Measurements from ENCODE around the gene GRID1.

GRID1 gene

DNA sequence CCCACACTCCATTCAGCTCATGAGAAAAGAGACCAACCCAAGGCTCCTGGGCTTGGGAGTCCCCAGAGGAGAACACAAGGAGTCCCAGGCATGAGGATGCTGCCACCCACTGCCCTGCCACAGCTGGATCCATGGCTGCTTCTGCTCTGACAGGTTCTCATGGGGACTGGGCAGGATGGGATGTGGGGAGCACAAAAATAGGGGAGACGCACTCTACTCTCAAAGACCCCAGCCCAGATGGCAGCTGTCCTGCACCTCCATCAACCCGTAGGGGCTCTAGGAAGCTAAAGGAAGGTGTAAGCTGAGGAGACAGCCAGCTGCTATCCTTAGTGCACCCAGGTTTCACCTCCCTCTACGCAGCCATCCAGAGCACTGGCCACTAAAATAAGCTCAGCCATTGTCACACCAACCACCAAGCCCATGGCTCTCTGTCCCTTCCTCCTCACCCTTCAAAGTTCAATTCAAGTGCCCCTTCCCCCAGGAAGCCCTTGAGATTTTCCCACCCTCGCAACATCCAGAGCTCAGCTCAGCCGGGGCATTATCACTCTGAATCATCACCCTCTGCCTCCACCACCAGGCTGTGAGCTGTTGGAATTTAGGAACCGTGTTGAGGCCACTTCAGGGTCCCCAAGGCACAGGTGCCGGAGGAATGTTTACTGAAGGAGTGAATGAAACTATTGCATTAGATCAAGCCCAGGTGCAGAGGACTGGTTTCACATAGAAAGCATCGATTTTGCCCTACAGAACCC, 142.1 kb downstream of the GRID1 start:
- Histone ChIP-seq H3F3A (ENCODE audit: insufficient read depth, low read length) (no peaks in the 10 kb centered on the region), H3K27me3 (replicated peaks; ENCODE audit: insufficient read depth, low read length) (no peaks in the 10 kb centered on the region), H4K20me1 (ENCODE audit: insufficient read depth, low read length) (no peaks in the 10 kb centered on the region), H3K9me2 (replicated peaks; ENCODE audit: insufficient read depth, low read length) (no peaks in the 10 kb centered on the region), H3K36me3 (replicated peaks; ENCODE audit: insufficient read depth, low read length) (no peaks in the 10 kb centered on the region), H3K27ac (ENCODE audit: low read length) (no peak overlapping the region), H3K79me2 (ENCODE audit: low read length) (no peaks in the 10 kb centered on the region), H3K9me3 (replicated peaks; ENCODE audit: insufficient read depth, low read length) (no peaks in the 10 kb centered on the region), H3K4me2 (ENCODE audit: low read depth, low read length) (no peak overlapping the region), H2AFZ (ENCODE audit: low read length) (no peak overlapping the region), H3K4me3 (ENCODE audit: low read length) (no peak overlapping the region), H3K4me1 (ENCODE audit: low read length) (no peaks in the 10 kb centered on the region), H3K9ac (ENCODE audit: low read length) (no peak overlapping the region)
- TF ChIP-seq, protein P1, sequence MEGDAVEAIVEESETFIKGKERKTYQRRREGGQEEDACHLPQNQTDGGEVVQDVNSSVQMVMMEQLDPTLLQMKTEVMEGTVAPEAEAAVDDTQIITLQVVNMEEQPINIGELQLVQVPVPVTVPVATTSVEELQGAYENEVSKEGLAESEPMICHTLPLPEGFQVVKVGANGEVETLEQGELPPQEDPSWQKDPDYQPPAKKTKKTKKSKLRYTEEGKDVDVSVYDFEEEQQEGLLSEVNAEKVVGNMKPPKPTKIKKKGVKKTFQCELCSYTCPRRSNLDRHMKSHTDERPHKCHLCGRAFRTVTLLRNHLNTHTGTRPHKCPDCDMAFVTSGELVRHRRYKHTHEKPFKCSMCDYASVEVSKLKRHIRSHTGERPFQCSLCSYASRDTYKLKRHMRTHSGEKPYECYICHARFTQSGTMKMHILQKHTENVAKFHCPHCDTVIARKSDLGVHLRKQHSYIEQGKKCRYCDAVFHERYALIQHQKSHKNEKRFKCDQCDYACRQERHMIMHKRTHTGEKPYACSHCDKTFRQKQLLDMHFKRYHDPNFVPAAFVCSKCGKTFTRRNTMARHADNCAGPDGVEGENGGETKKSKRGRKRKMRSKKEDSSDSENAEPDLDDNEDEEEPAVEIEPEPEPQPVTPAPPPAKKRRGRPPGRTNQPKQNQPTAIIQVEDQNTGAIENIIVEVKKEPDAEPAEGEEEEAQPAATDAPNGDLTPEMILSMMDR (IDR thresholded peaks at IDR 0.05; ENCODE audit: low read length), result no peak
- TF ChIP-seq EZH2 (optimal IDR thresholded peaks at IDR 0.05; ENCODE audit: low read depth, low read length), result no peak
- no peak for TF ChIP-seq EZH2phosphoT487 (IDR thresholded peaks at IDR 0.05; ENCODE audit: low read length)
- DNase-seq, result no peak

DNA sequence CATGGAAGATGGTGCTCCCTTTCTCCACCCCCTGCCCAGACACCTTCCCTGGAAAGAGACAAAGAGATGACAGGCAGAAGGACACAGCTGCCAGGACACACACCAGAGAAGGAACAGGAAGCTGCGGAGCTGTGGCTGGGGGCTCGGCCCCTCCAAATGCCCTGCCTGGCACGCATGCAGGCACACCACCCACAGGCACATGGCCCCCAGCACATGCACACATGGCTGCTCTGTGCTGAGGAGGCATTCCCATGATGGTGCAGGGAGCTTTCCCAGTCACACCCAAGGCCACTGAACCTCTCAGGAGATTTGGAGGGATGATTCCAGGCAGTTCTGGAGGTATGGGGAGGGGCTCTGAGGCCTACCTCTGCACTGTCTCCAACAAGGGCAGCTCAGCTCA, 143.3 kb downstream of the GRID1 start:
- no peaks in the 10 kb centered on the region for H4K20me1 ChIP-seq (ENCODE audit: insufficient read depth, low read length)
- no peak overlapping the region for H3K27ac ChIP-seq (ENCODE audit: low read length)

GRCh38 chr10:86222687-86223086, 143.9 kb downstream of the GRID1 start:
- no peak overlapping the region for H3K4me2 ChIP-seq (ENCODE audit: low read depth, low read length)

More for the DNA sequence above, 143.3 kb downstream of the GRID1 start:
- TF ChIP-seq EZH2phosphoT487 (IDR thresholded peaks at IDR 0.05; ENCODE audit: low read length) (no peak), EZH2 (optimal IDR thresholded peaks at IDR 0.05; ENCODE audit: low read depth, low read length) (no peak)
- TF ChIP-seq, protein P1 (IDR thresholded peaks at IDR 0.05; ENCODE audit: low read length), result no peak
- no peaks in the 10 kb centered on the region for H3K9me3 ChIP-seq (replicated peaks; ENCODE audit: insufficient read depth, low read length)
- H3K9me2 ChIP-seq (replicated peaks; ENCODE audit: insufficient read depth, low read length), result no peaks in the 10 kb centered on the region
- H3K4me3 ChIP-seq (ENCODE audit: low read length), result no peak overlapping the region
- no peak for DNase-seq
- H3K27me3 ChIP-seq (replicated peaks; ENCODE audit: insufficient read depth, low read length), result no peaks in the 10 kb centered on the region
- no peak overlapping the region for H3K4me2 ChIP-seq (ENCODE audit: low read depth, low read length)
- H3K79me2 ChIP-seq (ENCODE audit: low read length), result no peaks in the 10 kb centered on the region
- no peaks in the 10 kb centered on the region for H3K4me1 ChIP-seq (ENCODE audit: low read length)
- H3F3A ChIP-seq (ENCODE audit: insufficient read depth, low read length), result no peaks in the 10 kb centered on the region
- H3K9ac ChIP-seq (ENCODE audit: low read length), result no peak overlapping the region
- H2AFZ ChIP-seq (ENCODE audit: low read length), result no peak overlapping the region
- no peaks in the 10 kb centered on the region for H3K36me3 ChIP-seq (replicated peaks; ENCODE audit: insufficient read depth, low read length)

More at GRCh38 chr10:86222687-86223086, 143.9 kb downstream of the GRID1 start:
- H3F3A ChIP-seq (ENCODE audit: insufficient read depth, low read length), result no peaks in the 10 kb centered on the region
- H3K36me3 ChIP-seq (replicated peaks; ENCODE audit: insufficient read depth, low read length), result no peaks in the 10 kb centered on the region
- no peak overlapping the region for H3K4me3 ChIP-seq (ENCODE audit: low read length)
- no peak for DNase-seq
- H3K4me1 ChIP-seq (ENCODE audit: low read length), result no peaks in the 10 kb centered on the region
- H3K79me2 ChIP-seq (ENCODE audit: low read length), result no peaks in the 10 kb centered on the region
- H3K27ac ChIP-seq (ENCODE audit: low read length), result no peak overlapping the region
- H3K9me2 ChIP-seq (replicated peaks; ENCODE audit: insufficient read depth, low read length), result no peaks in the 10 kb centered on the region
- TF ChIP-seq EZH2phosphoT487 (IDR thresholded peaks at IDR 0.05; ENCODE audit: low read length), result no peak
- TF ChIP-seq EZH2 (optimal IDR thresholded peaks at IDR 0.05; ENCODE audit: low read depth, low read length), result no peak
- TF ChIP-seq, protein P1 (IDR thresholded peaks at IDR 0.05; ENCODE audit: low read length), result no peak
- H2AFZ ChIP-seq (ENCODE audit: low read length), result no peak overlapping the region
- H3K27me3 ChIP-seq (replicated peaks; ENCODE audit: insufficient read depth, low read length), result no peaks in the 10 kb centered on the region
- H4K20me1 ChIP-seq (ENCODE audit: insufficient read depth, low read length), result no peaks in the 10 kb centered on the region
- H3K9me3 ChIP-seq (replicated peaks; ENCODE audit: insufficient read depth, low read length), result no peaks in the 10 kb centered on the region
- no peak overlapping the region for H3K9ac ChIP-seq (ENCODE audit: low read length)
